SU-DHL-6 (cell line): ENCODE results near the gene ACTL9.

Experiments used
- H2AFZ ChIP-seq: fragments of 200-600 bp; sonication (generic); 2 replicates; pipeline ENCODE4 v1.6.1; 2014; ENCODE audit warnings: low read depth, mild to moderate bottlenecking, moderate library complexity, mixed read lengths, antibody characterized with exemption, low read length; ENCODE audit not compliant: severe bottlenecking
- H3F3A ChIP-seq: fragments of 200-600 bp; shearing (Covaris generic); 2 replicates; pipeline ENCODE4 v1.6.0; 2016; ENCODE audit warnings: antibody characterized with exemption, mild to moderate bottlenecking; ENCODE audit not compliant: insufficient read depth
- H3K27ac ChIP-seq: fragments of 200-600 bp; sonication (generic); 2 replicates; pipeline ENCODE4 v1.5.1; 2016; ENCODE audit warnings: low read depth, mild to moderate bottlenecking, low read length, moderate library complexity, mixed read lengths
- H3K27me3 ChIP-seq: fragments of 200-600 bp; sonication (generic), shearing (Covaris generic); 2 replicates; pipeline ENCODE4 v1.6.0; 2014; ENCODE audit warnings: mild to moderate bottlenecking, low read length
- H3K36me3 ChIP-seq: fragments of 200-600 bp; sonication (generic); 2 replicates; pipeline ENCODE4 v1.6.1; 2014; ENCODE audit warnings: mild to moderate bottlenecking, low read length, mixed read lengths
- H3K4me2 ChIP-seq: fragments of 300-600, 200-600 bp; shearing (Covaris generic), sonication (generic); 2 replicates; pipeline ENCODE4 v1.6.0; 2014; ENCODE audit warnings: low read length, low read depth, mild to moderate bottlenecking; ENCODE audit not compliant: poor library complexity, severe bottlenecking
- H3K4me3 ChIP-seq: fragments of 200-600 bp; sonication (generic); 2 replicates; pipeline ENCODE4 v1.5.1; 2014; ENCODE audit warnings: antibody characterized with exemption, low read length, mild to moderate bottlenecking, mixed read lengths; ENCODE audit not compliant: insufficient read depth, poor library complexity, severe bottlenecking
- H3K79me2 ChIP-seq: fragments of 200-600 bp; sonication (generic); 2 replicates; pipeline ENCODE4 v1.6.1; 2014; ENCODE audit warnings: mild to moderate bottlenecking, low read length, moderate library complexity; ENCODE audit not compliant: insufficient read depth
- H3K9ac ChIP-seq: fragments of 200-600 bp; sonication (generic); 2 replicates; pipeline ENCODE4 v1.7.0; 2014; ENCODE audit warnings: mild to moderate bottlenecking, low read length
- H3K9me2 ChIP-seq: fragments of 200-600 bp; sonication (generic); replicated peaks from 2 replicates; pipeline ENCODE4 v1.6.1; 2014; ENCODE audit warnings: low read length; ENCODE audit not compliant: insufficient read depth
- H3K9me3 ChIP-seq: fragments of 200-600 bp; sonication (generic); 2 replicates; pipeline ENCODE4 v1.6.1; 2014; ENCODE audit warnings: low read length, mixed read lengths; ENCODE audit not compliant: insufficient read depth
- H4K20me1 ChIP-seq: fragments of 200-600 bp; sonication (generic); 2 replicates; pipeline ENCODE4 v1.6.1; 2014; ENCODE audit warnings: low read depth, mild to moderate bottlenecking, antibody characterized with exemption, low read length, moderate library complexity, mixed read lengths
- EZH2phosphoT487 ChIP-seq: fragments of 200-600 bp; sonication (generic), shearing (Covaris generic); conservative IDR thresholded peaks from 2 replicates; pipeline ENCODE4 v1.6.1; 2018; ENCODE audit warnings: mild to moderate bottlenecking, antibody characterized with exemption, low read length, moderate library complexity, mixed read lengths
- TF ChIP-seq, protein P1 (sequence below): fragments of 200-600 bp; sonication (generic); IDR thresholded peaks from one replicate; pipeline ENCODE4 v1.5.1; 2017; ENCODE audit warnings: antibody characterized with exemption, mild to moderate bottlenecking, low read length, moderate library complexity; ENCODE audit not compliant: insufficient read depth, poor library complexity, severe bottlenecking

The ACTL9 gene

DNA sequence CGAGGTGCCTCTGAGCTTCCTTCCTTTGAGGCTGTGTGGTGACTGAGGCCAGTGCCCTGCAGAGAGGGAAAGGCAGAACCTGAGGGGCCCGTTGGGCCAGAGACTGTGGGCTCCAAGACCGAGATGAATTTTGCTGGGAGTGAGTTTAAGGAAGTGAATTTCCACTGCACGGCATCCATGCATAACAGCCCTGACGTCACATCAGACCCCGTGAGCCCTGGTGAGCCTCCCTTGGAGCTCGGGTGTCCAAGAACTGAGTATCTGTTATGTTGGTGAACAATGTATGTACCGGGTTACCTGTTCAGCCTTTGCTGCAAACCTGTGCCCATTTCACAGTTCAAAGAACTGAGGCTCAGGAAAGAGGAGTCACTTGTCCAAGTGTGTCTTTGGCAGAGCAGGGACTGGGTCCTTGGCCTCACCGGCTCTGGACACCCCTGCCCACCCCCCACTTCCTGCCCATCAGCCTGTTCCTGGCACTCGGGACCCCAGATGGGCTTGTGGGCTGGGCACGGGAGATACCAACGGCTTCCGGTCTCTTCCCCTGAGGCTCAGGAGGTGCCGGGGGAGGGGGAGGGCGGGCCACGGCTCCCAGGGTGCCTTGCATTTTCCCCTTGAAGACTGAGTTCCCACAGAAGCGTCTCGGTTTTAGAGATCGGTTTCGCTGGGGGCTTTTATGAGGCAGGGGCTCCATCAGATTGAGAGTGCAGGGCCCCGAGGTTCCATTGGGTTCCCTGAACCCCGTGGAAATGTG is 34.5 kb downstream of the ACTL9 start:
- Histone ChIP-seq H3K9me2 (no peaks in the 10 kb centered on the region), H3K9me3 (no peaks in the 10 kb centered on the region), H2AFZ (no peak overlapping the region), H4K20me1 (no peaks in the 10 kb centered on the region), H3K27ac (no peak overlapping the region), H3K4me2 (no peak overlapping the region), H3K9ac (no peak overlapping the region), H3K4me3 (no peak overlapping the region), H3K79me2 (no peaks in the 10 kb centered on the region), H3K36me3 (no peaks in the 10 kb centered on the region), H3F3A (no peaks in the 10 kb centered on the region), H3K27me3 (no peaks in the 10 kb centered on the region)
- no peak for TF ChIP-seq EZH2phosphoT487
- TF ChIP-seq, protein P1, sequence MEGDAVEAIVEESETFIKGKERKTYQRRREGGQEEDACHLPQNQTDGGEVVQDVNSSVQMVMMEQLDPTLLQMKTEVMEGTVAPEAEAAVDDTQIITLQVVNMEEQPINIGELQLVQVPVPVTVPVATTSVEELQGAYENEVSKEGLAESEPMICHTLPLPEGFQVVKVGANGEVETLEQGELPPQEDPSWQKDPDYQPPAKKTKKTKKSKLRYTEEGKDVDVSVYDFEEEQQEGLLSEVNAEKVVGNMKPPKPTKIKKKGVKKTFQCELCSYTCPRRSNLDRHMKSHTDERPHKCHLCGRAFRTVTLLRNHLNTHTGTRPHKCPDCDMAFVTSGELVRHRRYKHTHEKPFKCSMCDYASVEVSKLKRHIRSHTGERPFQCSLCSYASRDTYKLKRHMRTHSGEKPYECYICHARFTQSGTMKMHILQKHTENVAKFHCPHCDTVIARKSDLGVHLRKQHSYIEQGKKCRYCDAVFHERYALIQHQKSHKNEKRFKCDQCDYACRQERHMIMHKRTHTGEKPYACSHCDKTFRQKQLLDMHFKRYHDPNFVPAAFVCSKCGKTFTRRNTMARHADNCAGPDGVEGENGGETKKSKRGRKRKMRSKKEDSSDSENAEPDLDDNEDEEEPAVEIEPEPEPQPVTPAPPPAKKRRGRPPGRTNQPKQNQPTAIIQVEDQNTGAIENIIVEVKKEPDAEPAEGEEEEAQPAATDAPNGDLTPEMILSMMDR: no peak

DNA sequence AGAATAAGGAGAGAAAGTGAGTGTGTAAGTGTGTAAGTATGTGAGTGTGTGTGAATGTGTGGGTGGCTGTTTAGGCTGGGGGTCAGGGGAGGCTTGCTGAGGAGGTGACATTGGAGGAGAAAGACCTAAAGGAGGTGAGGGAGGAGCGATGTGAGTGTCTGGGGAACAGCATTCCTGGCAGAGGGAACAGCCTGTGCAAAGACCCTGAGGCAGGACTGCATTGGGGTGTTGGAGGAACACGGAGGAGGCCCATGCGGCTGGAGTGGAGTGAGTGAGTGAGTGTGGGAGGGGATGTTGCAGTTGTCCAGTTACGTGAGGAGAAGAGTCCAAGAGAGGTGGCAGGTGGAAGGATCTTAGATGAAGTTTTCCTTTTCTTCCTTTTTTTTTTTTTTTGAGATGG is 36.3 kb downstream of the ACTL9 start:
- Histone ChIP-seq H3K4me2 (no peak overlapping the region), H3F3A (no peaks in the 10 kb centered on the region), H2AFZ (no peak overlapping the region), H3K9me2 (no peaks in the 10 kb centered on the region), H3K27ac (no peak overlapping the region), H3K36me3 (no peaks in the 10 kb centered on the region), H3K79me2 (no peaks in the 10 kb centered on the region), H3K9ac (no peak overlapping the region), H3K27me3 (no peaks in the 10 kb centered on the region), H4K20me1 (no peaks in the 10 kb centered on the region), H3K4me3 (no peak overlapping the region), H3K9me3 (no peaks in the 10 kb centered on the region)
- TF ChIP-seq EZH2phosphoT487: no peak
- TF ChIP-seq, protein P1: no peak

DNA sequence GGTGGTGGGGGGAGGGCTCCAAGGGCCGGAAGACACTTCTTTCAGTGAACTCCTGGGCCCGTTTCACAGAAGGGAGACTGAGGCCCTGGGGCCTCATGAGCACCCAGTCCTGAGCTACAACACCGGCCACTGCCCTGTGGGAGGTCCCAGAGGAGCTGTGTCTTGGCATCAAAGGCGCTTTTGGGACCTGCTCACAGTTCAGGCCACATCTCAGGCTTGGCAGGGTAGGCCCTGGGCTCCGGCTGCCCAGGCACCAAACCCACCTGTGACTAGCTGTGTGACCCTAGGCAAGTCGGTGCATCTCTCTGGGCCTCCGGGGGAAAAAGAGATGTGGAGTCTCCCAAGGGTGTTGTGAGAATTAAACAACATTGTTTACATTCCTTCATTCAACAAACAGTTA is 38.7 kb downstream of the ACTL9 start:
- no peaks in the 10 kb centered on the region for H3F3A ChIP-seq
- TF ChIP-seq EZH2phosphoT487: no peak
- TF ChIP-seq, protein P1: no peak
- no peaks in the 10 kb centered on the region for H3K9me3 ChIP-seq
- no peaks in the 10 kb centered on the region for H4K20me1 ChIP-seq
- no peaks in the 10 kb centered on the region for H3K9me2 ChIP-seq
- H3K79me2 ChIP-seq: no peaks in the 10 kb centered on the region
- no peak overlapping the region for H2AFZ ChIP-seq
- H3K27ac ChIP-seq: no peak overlapping the region
- no peaks in the 10 kb centered on the region for H3K36me3 ChIP-seq
- no peak overlapping the region for H3K9ac ChIP-seq
- H3K27me3 ChIP-seq: no peaks in the 10 kb centered on the region
- no peak overlapping the region for H3K4me2 ChIP-seq
- H3K4me3 ChIP-seq: no peak overlapping the region
